ENCODE results near the gene LRMDA.
A peak's percentile ranks its signal among the peaks of the same experiment; 100 is the strongest.
"Not testable (repeated sequence)": the region's sequence is repeated elsewhere in the genome, so short reads cannot be mapped to it uniquely, and the experiment has no call there.

LRMDA gene

DNA sequence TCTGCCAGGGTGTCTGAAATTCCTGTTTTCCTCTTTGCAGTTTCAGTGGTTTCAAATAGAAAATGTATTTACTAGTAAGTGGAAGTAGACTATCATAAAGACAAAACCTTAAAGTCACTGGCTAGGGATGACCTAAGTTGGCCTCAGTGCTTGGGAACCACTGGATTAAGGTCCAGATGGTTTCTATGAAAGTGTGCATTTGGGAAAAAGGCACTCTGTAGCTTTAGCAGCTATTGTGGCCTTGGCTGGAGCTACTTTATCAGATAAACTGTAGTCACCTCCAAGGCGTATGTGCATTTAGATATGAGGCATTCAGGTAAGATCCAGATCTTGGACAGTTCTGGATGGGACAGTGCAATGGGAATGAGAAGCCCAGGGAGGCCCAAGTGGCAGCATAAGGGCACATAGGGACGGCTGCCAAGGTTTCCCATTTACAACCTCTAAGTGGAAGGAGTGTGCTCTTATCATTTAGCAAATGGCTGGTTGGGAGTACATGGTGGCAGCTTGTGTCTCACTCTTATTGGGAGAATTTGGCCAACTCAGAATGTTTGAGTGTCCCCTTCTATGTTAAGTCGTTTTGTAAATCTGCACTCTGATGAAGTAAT is 185.6 kb downstream of the LRMDA start:
- DNase-seq, result no peak

DNA sequence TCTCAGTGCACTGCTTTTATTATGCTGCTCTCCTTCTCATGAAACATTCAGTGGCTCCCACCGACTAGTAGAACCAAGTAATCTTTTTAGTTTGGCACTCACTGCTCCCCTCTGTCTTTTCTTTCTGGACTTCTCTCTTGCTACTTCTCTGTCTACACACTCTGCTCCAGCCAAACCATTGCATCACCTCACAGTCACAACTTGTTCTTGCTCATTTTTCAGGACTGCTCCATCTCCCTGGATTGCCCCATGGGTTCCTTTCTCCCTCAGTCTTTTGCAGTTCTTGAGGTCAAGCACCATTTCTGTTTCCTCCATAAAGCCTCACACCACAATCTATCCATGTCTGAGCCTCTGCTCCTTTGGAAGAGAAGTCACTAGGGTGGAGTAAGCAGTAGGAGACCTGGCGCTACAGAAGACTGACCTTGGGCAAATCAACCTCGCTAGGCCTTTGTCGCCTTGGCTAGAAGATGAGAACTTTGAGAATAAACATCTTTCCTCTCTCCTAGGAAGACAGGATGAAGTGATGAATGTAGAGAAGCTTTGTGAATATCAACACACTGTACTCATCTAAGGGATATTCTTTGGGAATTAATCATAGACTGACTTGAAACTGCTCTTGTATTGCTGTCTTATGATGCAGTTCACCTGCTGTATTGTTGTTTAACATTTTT is 186.2 kb downstream of the LRMDA start:
- no peak for DNase-seq

DNA sequence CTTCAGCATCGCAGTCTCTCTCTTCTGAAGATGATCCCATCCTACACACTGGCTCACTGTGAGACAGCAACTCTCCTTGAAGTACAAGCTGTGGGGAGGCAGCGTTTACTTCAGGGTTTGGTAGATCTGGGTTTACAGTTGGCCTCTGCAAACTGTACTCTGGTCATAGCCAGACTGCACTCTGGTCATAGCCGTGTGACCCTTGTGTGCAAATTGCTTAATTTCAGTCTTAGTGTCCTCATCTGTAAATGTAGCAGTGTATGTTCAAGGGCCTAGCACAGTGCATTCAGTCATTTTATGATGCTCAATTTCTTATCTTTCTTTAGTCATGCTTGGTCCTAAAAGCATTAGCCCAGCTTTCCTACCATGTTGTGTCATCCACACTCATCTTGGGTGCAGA is 188.2 kb downstream of the LRMDA start:
- no peak for DNase-seq

DNA sequence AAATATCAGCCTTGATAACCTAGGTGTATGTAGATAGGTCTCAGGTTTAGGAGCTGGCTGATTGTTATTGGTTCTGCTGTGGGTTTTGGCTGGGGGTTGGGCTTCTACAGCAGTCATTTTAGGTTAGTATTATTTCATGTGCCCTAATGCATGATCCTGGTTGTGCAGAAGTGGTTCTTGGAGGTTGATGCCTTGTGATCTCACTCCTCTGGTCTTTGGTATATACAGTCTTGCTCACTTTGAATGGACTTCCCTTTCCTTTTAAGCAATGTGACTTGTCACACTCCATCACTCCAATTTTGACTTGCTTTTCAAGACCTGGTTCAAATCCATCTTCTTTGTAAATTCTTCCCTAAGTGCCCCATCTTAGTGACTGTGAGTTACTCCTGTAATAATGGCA is 188.9 kb downstream of the LRMDA start:
- no peak for DNase-seq

DNA sequence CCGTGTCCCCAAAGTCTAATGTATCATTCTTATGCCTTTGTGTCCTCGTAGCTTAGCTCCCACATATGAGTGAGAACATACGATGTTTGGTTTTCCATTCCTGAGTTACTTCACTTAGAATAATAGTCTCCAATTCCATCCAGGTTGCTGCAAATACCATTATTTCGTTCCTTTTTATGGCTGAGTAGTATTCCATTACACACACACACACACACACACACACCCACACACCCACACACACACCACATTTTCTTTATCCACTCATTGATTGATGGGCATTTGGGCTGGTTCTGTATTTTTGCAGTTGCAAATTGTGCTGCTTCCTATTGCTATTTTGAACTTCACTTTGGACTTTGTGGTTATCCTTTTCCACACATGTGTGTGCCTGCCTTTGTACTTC is 189.6 kb downstream of the LRMDA start:
- not testable (repeated sequence) for DNase-seq

DNA sequence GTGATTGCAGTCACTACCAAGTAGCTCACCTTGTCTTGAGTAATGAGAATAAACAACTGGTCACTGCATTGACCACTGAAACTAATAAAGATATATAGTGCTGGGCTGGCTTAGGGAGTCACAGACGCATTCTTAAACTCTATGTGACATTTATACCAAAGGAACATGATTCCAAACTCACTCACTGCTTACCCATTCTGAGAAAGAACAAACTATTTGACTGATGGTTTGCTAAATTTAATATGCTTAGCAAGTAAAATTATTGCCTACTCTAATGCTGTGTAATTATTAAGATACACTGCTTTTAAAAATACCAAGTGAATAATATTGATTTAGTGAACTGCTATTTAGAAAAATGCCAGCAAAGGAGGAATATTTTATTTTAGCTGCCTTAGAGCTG is 191.1 kb downstream of the LRMDA start:
- DNase-seq, result no peak

DNA sequence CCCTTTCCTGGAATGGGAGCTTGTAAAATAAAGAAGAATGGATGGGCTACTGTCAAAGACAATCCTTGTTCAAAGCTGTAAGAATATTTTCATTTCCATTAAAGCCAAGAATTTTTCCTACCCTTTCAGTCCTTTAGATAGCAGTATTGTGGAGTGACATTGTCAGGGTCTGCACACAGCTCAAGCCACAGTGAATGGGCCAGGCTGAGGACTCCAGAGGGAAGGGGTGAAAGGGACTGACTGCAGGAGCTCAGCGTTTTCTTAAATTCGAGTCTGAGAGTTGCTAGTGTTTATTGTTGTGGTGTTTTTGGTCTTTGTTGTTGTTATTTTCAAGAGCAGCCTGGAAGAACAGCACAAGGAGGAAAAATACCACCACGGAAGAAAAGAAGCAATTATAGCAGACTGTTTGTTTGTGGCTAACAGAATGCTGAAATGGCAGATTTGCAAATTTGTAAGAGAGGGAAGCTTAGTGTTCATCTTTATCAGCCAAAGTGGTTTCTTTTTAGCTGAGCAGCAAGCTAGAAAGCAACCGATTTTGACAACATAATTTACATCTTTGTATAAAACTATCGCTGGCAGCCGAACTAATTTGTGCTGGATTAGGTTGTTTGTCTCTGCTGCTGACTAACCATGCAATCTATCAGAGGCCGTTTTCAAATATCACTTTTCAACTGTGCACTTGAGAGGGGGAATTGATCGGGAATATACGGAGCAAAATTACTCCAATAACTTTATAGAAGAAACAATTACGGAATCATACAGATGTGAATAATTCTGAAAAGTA is 192.1 kb downstream of the LRMDA start:
- no peak for DNase-seq

DNA sequence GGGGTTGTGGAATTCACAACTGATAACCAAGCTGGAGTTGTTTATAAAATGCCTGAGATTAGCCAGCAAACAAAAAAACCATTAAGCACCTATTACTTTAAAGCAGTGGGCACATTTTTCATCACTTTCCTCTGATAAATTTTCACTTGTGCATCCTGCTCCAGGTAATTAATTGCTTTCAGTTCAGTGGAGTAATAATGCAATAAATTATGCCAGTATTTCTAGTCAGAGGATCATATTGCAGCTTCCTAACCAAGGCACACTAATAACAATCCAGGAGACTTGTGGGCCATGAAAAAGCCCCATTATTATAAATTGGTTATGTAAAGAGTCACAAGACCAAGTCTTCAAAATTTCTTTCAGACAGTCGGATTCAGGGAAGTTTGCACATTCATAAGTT is 193.2 kb downstream of the LRMDA start:
- no peak for DNase-seq

DNA sequence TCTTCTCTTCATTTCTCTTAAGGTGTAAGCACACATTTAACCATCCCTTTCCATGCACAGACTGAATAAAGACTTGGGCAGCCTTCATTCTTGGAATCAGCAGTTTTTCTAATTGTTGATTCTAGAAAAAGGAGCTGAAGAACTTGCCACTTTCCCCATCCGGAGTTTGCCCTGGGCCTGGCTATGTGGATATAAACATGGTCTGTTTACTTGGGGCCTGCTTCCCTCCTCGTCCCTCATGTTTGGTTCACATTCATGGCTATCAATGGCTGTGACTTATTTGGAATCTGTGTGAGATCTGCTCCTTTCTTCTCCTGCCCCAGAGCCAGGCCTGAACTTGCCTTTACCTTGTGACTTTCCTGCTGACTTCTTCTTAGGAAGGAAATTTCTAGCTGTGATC is 199.3 kb downstream of the LRMDA start:
- DNase-seq, result no peak

DNA sequence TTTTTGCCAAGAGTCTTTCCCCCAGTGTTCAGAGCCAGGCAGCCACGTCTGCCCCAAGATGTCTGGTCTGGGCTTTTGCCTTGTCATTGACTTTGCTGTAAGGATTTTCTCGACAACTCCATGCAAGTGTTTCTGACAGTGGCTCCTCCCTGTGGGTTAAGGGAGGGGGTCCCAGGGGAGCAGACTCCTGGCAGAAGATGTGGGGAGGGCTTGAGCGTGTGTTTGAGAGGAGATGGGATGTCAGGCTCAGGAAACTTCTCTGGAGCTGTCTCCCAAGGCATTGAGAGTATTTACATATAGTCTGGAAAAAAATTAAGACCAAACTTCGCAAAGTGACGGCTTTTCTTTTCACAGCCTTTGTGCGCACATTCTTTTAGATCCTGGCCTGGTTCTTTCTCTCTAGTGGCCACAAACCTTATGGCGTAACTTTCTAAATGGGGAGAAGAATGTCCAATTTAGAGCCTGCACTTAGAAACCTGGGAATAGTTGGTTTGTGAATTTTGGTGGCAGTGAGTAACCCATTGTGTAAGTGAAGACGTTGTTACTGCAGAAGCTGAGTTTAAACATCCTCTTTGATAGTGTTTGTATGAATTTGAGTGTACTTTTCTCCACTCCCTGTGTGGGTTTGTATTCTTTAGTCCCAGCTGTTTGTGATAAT is 201.5 kb downstream of the LRMDA start:
- DNase-seq, result no peak

DNA sequence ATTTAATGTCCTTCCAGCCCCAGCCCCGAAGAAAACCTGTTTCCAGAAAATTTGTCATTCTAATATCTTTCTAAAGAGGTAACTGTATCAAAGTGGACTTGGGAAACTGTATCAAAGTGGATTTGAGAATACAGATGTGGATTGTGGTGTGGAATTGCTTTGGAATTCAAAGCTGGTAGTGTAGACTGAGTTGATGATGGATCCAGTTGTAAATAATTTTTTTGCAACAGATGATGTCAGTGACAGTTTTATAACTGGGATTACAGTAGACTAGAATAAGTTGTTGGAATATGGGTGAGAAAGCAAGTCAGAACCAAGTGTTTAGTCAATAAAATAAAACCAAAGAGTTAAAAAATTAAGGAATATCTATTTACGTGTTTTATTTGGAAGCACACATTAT is 202.1 kb downstream of the LRMDA start:
- no peak for DNase-seq

DNA sequence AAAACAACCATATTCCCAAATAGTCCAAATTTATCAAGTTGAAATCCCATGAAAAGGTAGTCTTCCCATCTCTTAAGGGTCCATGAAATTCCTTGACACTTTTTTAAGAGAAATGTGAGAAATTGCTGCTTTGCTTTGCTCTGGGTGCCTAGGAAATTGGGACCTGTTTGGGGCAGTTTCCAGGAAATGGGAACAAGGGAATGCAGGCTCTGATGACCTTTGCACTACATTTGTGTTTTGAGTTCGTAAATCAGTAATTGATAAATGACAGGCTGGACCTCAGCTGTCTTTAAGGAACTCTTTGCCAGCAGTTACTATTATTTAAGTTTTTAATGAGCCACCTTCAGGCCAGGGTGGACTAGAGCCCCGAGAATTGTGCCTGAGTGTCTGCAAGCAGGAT is 203.5 kb downstream of the LRMDA start:
- DNase-seq, result no peak

DNA sequence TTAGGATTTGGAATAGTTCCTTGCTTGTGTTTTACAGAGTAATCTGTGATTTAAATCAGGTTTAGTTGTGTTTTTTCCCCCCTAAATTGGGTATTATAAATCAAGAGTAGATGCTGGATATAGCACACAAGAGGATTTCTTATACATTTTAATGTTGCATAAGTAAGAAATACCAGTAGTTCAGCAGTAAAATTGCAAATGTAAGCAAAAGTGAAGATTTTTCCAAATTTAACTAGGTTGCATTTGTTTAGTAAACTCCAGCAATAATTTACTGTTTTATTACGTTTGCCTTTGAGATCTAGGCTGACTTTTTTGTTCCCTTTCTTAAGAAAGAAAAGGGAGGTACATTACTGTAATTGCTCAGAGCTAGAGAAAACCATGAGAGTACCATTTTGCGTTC is 207.3 kb downstream of the LRMDA start:
- DNase-seq, result no peak

DNA sequence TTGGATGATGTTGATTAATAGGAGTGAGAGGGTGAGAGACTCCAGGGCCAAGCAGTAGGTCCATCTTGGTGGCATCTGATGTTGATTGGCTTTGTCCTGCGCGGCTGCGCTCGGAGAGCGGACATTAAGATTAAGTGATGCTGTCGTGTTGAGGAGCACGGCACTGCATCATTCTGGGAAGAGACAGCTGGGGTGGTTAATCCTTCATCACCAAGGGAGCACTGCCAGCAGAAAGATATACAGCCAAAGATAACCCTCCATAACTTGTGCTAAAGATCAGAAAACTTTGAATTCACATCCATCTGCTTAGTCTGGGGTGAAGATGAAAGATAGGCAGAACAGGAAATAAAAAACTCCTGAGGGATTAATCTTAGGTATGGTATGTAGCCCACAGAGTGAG is 208.3 kb downstream of the LRMDA start:
- no peak for DNase-seq

DNA sequence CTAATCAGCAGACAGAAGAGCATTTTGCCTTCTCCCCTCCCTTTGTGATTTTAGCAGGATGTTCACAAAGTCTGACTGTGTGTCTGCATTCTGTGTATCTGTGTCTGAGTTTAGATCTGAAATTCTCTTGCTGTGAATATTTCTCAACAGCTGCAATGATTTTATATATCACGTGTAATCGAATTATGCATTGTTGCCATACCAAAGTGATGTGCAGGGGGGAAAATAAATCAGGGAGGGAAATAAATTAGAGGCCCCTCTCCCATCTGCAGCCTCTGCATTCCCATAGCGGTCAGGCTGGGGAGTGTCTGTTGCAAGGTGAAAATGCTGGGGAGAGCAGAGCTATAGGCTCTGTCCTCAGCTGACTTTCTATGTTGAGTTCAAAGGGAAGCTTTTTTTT is 209.0 kb downstream of the LRMDA start:
- DNase-seq, result no peak

DNA sequence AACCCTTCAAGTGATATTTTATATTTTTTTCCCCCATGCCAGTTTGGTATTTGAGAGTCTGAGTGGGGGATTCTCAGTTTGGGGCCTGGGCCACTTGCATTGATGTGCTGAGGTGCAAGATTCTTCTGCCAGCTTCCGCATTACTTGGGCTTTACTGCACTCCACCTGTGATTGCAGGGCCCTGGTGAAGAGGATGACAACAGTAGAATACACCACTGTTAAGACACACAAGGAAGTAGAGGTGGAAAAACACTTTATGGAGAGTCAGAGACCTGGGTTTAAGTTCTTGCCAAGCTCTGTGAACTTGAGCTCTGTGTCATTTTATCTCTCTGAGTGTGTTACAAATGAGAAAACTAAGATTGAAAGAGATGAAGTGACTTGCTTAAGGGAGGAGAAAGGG is 209.4 kb downstream of the LRMDA start:
- no peak for DNase-seq

DNA sequence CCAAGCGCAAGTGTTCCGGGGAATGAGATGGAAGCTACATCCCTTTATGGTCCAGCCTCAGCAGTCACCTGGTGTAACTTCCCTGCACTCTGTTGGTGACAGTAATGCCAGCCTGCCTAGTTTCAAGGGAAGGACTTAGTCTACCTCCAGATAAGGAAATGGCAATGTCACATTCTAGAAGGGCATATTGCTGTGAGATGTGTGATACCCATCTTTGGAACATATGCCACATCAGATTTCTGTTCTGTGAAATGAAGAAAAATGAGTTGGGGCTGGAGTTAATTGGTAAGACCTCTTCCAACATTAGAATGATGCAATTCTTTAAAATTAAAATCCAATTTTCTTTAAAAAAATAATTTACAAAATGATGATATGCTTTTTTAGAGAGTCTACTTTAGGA is 212.0 kb downstream of the LRMDA start:
- no peak for DNase-seq

DNA sequence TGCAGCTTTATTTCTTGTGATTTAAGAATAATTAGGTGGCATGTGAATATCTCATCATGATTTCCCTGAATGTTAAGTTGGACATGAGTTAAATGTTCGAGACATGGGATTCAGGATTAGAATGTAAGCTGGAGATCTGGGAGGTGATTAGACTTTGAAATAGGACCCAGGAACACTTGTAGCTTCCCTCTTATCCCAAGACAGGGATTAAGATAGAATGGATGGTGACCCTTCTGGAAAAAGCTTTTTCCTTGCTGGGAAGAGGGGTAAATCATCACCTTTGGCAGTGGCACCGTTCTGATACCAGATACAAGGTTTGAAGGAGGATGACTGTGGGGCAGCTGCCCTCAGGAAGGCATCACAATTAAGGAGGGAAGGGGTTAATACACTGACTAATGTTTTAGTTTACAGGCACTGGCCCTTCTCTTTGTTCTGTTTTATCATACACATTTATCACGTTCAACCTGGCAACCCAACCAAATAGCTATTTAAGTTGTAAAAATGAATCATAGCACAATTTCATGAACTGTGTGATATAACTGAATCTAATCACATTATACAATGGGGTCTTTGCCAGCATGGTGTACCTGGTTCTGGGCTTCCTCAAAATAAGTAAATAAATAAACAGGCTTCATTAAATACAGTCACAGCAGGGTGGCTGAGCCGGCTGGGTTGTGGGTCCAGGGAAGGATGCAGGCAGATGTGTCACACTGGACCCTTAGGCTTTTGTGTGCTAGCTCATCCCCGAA is 212.7 kb downstream of the LRMDA start:
- DNase-seq, result no peak

DNA sequence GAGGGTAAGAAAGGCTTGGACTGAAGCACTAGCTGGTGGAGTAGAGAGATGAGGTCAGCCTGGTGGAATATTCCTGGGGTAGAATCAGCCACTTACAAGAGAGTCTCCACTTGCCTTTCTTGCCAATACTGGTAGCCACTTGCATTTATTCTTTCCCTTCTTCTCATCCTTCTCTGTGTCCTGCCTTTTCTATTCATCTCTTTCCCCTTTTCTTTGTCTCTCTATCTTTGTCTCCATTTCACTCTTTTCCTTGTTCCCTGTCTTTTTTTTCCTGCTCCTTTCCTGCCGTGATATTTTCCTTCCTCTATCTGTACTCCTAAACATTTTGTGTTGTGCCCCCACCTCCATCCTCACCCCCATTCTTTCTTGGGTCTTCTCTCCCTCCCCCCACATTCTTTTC is 214.3 kb downstream of the LRMDA start:
- no peak for DNase-seq

DNA sequence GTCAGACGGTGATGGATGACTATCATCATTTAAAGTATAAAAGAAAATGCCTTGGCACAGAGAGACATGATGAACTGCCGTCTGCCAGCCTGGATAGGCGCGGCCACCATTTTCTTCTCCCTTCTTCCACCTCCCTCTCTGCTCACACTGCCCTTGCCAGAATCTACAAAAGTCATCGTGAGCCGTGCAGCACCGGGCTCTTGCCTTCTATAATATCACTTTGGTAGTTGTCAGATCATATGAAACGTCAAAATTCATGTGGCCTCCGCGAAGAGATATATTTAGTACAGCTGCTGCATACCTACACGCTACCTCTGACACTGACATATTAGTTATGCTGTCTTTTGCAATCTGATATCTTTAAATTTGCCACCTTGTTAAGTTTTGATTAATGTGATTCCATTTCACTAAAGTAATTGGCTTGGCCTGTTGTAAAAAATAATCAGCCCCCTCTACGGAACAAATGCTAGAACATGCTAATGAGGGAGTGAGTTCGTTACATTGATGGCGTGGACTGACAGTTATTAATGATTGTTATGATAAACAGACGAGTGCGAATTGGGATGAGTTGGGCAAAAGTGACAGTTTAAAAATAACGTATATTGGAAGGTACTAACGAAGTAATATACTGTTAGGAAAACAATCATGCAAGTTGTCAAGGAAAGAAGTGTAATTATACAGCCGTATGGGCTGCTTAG is 214.9 kb downstream of the LRMDA start:
- peak; percentile 46 for DNase-seq

DNA sequence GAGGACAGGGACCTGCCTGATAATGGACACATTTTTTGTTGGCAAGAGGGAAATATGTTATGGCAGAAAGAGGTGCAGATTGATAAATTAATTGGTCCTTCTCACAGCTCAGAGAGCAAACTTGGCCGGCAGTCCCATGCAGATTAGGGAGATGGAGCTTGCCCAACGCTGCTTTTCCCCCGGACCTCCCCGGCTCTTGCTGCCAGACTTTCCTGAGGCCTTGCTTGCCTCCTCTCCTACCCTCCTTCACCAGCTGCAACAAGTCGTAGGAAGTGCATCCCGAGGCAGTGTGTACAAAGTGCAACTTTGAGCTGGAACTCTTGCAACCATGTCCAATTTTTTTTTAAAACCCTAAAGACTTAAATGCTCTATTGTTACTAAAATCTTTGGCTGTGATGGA is 215.5 kb downstream of the LRMDA start:
- no peak for DNase-seq

DNA sequence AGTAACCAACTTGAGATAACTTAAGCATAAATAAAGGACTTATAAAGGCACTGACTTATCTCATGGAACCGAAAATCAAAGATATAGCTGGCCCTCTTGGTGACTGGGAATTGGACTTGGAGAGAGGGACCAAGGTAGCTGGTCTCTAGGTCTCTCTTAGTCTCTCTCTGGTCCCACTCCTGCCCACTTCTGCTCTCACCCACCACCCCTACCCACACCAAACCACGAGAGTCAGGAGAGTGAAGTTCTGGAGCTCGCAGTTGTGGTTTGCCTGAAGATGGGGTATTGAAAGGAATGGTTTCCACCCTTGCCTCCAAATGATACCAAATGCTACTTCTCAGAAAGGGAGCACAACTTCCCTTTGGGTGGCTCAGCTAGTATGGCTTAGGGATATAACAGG is 216.3 kb downstream of the LRMDA start:
- DNase-seq, result no peak

DNA sequence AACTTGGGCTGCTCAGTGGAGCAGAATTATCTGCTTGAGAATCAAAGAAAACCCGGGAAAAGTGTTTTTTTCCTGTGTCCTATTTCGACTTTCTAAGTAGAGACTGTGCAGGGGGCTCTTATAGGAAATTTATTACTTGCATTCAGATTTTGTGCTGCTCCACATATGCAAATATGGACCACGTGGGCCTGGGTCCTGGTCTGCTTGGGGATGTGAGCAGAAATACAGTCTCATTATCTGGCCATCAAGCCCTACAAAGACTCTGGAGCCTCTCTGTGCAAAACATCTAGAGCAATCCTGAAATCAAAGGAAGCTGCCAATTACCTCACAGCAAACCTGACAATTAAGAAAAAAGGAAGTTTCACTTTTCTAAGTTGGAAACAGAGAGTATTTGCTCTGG is 216.9 kb downstream of the LRMDA start:
- no peak for DNase-seq

All from eye (tissue), 1 donor.